H1 (cell line): ENCODE results near the gene PRKN. TPM values are rescaled to one million over a fixed set of nuclear protein-coding genes. Genes with fewer than 3 reads are reported as not detected.

Experiments used
- CTCF ChIA-PET: fragments of 300-600 bp; sonication (Branson Sonifier 250); formaldehyde crosslinking; loops from one replicate; lab custom pipeline; 2021; ENCODE audit not compliant: partially characterized antibody; lab: Charles Lee
- POLR2A ChIA-PET: fragments of 300-600 bp; sonication (Branson Sonifier 250); formaldehyde crosslinking; loops from one replicate; lab custom pipeline; 2021; ENCODE audit warnings: inconsistent platforms; ENCODE audit not compliant: partially characterized antibody; lab: Charles Lee
- DNase-seq, 2 experiments: peaks; one replicate each; pipeline versions ENCODE4 v3.0.0 to v3.0.0-alpha.2; 2010 to 2022; ENCODE audit warnings: low spot score in 2 of 2, low read depth in 1 of 2, mixed read lengths in 1 of 2
- FAIRE-seq: peaks from 2 replicates; lab custom pipeline; 2011; peaks lifted over from hg19 to GRCh38; lab: Jason Lieb, UNC
- H2AFZ ChIP-seq: 2 replicates; pipeline ENCODE4 v1.8.1; 2012; ENCODE audit warnings: low read length, inconsistent platforms
- H2AK5ac ChIP-seq: 2 replicates; pipeline ENCODE4 v1.6.1; 2013; ENCODE audit warnings: low read depth, low read length
- H2BK120ac ChIP-seq: replicated peaks from 2 replicates; pipeline ENCODE3; 2013; ENCODE audit warnings: low read depth, low read length, inconsistent platforms
- H2BK12ac ChIP-seq: 2 replicates; pipeline ENCODE4 v1.6.1; 2013; ENCODE audit warnings: low read depth, low read length
- H2BK15ac ChIP-seq: 2 replicates; pipeline ENCODE4 v1.6.1; 2013; ENCODE audit warnings: low read length
- H2BK20ac ChIP-seq: 2 replicates; pipeline ENCODE4 v1.6.1; 2013; ENCODE audit warnings: low read length
- H2BK5ac ChIP-seq: 2 replicates; pipeline ENCODE4 v1.6.1; 2013; ENCODE audit warnings: low read depth, low read length
- H3K14ac ChIP-seq: 2 replicates; pipeline ENCODE4 v1.6.1; 2013; ENCODE audit warnings: inconsistent platforms; ENCODE audit not compliant: insufficient read length
- H3K18ac ChIP-seq: 2 replicates; pipeline ENCODE4 v1.6.1; 2013; ENCODE audit warnings: low read length; ENCODE audit errors: extremely low read depth
- H3K23ac ChIP-seq: 2 replicates; pipeline ENCODE4 v1.6.1; 2013; ENCODE audit warnings: inconsistent platforms; ENCODE audit not compliant: insufficient read length
- H3K23me2 ChIP-seq: 2 replicates; pipeline ENCODE4 v1.6.1; 2013; ENCODE audit warnings: low read depth, low read length
- H3K27ac ChIP-seq: 2 replicates; pipeline ENCODE4 v1.6.1; 2011; ENCODE audit warnings: low read depth, low read length, inconsistent platforms
- H3K27me3 ChIP-seq, 4 experiments: replicated peaks in 1 of 4; 1 replicate in 1 of 4; 2 replicates in 3 of 4; pipeline versions ENCODE4 v1.6.1 to v1.8.1; 2011 to 2013; ENCODE audit warnings: low read length in 3 of 4, mild to moderate bottlenecking in 3 of 4, inconsistent platforms in 2 of 4, mixed read lengths in 2 of 4, moderate library complexity in 1 of 4; ENCODE audit not compliant: control insufficient read depth in 3 of 4, insufficient read depth in 3 of 4; ENCODE audit errors: extremely low read depth in 1 of 4
- H3K36me3 ChIP-seq, 4 experiments: 2 replicates each; pipeline versions ENCODE4 v1.6.1 to v1.8.1; 2011 to 2013; ENCODE audit warnings: mild to moderate bottlenecking in 4 of 4, low read length in 3 of 4, moderate library complexity in 2 of 4, control low read depth in 1 of 4, inconsistent platforms in 1 of 4; ENCODE audit not compliant: insufficient read depth in 4 of 4, control insufficient read depth in 2 of 4
- H3K4ac ChIP-seq: replicated peaks from 2 replicates; pipeline ENCODE3; 2013; ENCODE audit warnings: low read length, low read depth, mixed read lengths, inconsistent platforms; ENCODE audit not compliant: insufficient read length
- H3K4me1 ChIP-seq, 4 experiments: replicated peaks in 1 of 4; 1 replicate in 1 of 4; 2 replicates in 3 of 4; pipeline versions ENCODE4 v1.6.1 to v1.8.1; 2011 to 2013; ENCODE audit warnings: low read length in 3 of 4, inconsistent platforms in 2 of 4, mixed read lengths in 1 of 4; ENCODE audit not compliant: insufficient read depth in 4 of 4, control insufficient read depth in 3 of 4
- H3K4me2 ChIP-seq, 2 experiments: 2 replicates each; pipeline versions ENCODE4 v1.6.1 to v1.8.1; 2011 to 2013; ENCODE audit warnings: low read depth in 2 of 2, low read length in 2 of 2, control low read depth in 1 of 2, inconsistent platforms in 1 of 2, mild to moderate bottlenecking in 1 of 2; ENCODE audit not compliant: insufficient read depth in 1 of 2
- H3K4me3 ChIP-seq, 4 experiments: fragments of 200-600, 300-600 bp in 1 of 4; sonication (generic), shearing (Covaris generic), sonication (Bioruptor Twin) in 1 of 4; 2 replicates each; pipeline versions ENCODE4 v1.5.1 to v1.8.1; 2011 to 2016; ENCODE audit warnings: low read length in 4 of 4, low read depth in 3 of 4, control low read depth in 2 of 4, inconsistent platforms in 2 of 4, mild to moderate bottlenecking in 2 of 4, mixed read lengths in 1 of 4, moderate library complexity in 1 of 4; ENCODE audit not compliant: insufficient read depth in 2 of 4; ENCODE audit errors: extremely low read depth in 1 of 4
- H3K56ac ChIP-seq: replicated peaks from 2 replicates; pipeline ENCODE3; 2013; ENCODE audit warnings: low read depth, mild to moderate bottlenecking, mixed read lengths, low read length, inconsistent platforms; ENCODE audit not compliant: insufficient read length
- H3K79me1 ChIP-seq: 2 replicates; pipeline ENCODE4 v1.6.1; 2013; ENCODE audit warnings: low read depth, low read length, control low read depth
- H3K79me2 ChIP-seq, 2 experiments: 2 replicates each; pipeline versions ENCODE4 v1.6.1 to v1.8.1; 2012 to 2013; ENCODE audit warnings: low read length in 2 of 2, mild to moderate bottlenecking in 2 of 2, inconsistent platforms in 1 of 2; ENCODE audit not compliant: insufficient read depth in 2 of 2, control insufficient read depth in 1 of 2
- H3K9ac ChIP-seq, 4 experiments: replicated peaks in 1 of 4; 1 replicate in 1 of 4; 2 replicates in 3 of 4; pipeline versions ENCODE4 v1.6.1 to v1.8.1; 2011 to 2013; ENCODE audit warnings: low read depth in 3 of 4, low read length in 3 of 4, control low read depth in 2 of 4, mild to moderate bottlenecking in 2 of 4, moderate library complexity in 2 of 4, inconsistent platforms in 1 of 4; ENCODE audit errors: extremely low read depth in 1 of 4
- H3K9me3 ChIP-seq, 2 experiments: 2 replicates each; pipeline versions ENCODE4 v1.6.1 to v1.8.1; 2012 to 2013; ENCODE audit warnings: mild to moderate bottlenecking in 2 of 2, moderate library complexity in 2 of 2, control low read depth in 1 of 2, inconsistent platforms in 1 of 2, low read depth in 1 of 2, low read length in 1 of 2, mixed read lengths in 1 of 2; ENCODE audit not compliant: insufficient read depth in 2 of 2
- H4K20me1 ChIP-seq, 2 experiments: replicated peaks in 1 of 2; 2 replicates each; pipeline versions ENCODE3 to v1.8.1; 2011 to 2013; ENCODE audit warnings: inconsistent platforms in 2 of 2, low read length in 2 of 2, mild to moderate bottlenecking in 1 of 2; ENCODE audit not compliant: insufficient read depth in 2 of 2, control insufficient read depth in 1 of 2
- H4K5ac ChIP-seq: 2 replicates; pipeline ENCODE4 v1.6.1; 2013; ENCODE audit warnings: low read length, low read depth, mixed read lengths, inconsistent platforms; ENCODE audit not compliant: insufficient read length
- H4K8ac ChIP-seq: 2 replicates; pipeline ENCODE4 v1.8.0; 2013; ENCODE audit warnings: mild to moderate bottlenecking, moderate library complexity, low read length, inconsistent platforms; ENCODE audit not compliant: insufficient read depth; ENCODE audit errors: extremely low read depth
- H4K91ac ChIP-seq: replicated peaks from 2 replicates; pipeline ENCODE3; 2013; ENCODE audit warnings: low read length, mixed read lengths, inconsistent platforms; ENCODE audit not compliant: insufficient read length
- BRCA1 ChIP-seq: IDR thresholded peaks from 2 replicates; pipeline ENCODE4 v1.6.1; 2012; ENCODE audit warnings: low read depth, low read length, improper control_type of control experiment
- WGBS, 2 experiments: shearing (Covaris generic) in 1 of 2; methylation state at CpG; one replicate each; pipeline versions ENCODE4 v1.1.6 to v1.1.7; 2013 to 2015; ENCODE audit warnings: low lambda C conversion rate in 2 of 2, mixed read lengths in 2 of 2, inconsistent platforms in 1 of 2, low coverage in 1 of 2, missing lambda C conversion rate in 1 of 2; ENCODE audit not compliant: insufficient replicate concordance in 2 of 2, insufficient coverage in 1 of 2, insufficient read length in 1 of 2; ENCODE audit errors: extremely low coverage in 1 of 2, missing lambda C conversion rate in 1 of 2; 5-methylcytosine and 5-hydroxymethylcytosine counted together
- polyA plus RNA-seq, 7 experiments: library from polyadenylated mRNA; depleted of rRNA in 3 of 7; stranded (reverse) in 5 of 7; unstranded in 2 of 7; fragments of >200 nt in 5 of 7; fragments of 200-250 nt in 2 of 7; gene quantifications; 1 replicate in 5 of 7; 2 replicates in 1 of 7; 4 replicates in 1 of 7; pipeline versions ENCODE4 v1.2.1 to v1.2.3, GENCODE V29; 2011 to 2013; ENCODE audit warnings: missing spikeins in 2 of 7, mixed read lengths in 2 of 7
- total RNA-seq: library from RNA; stranded (reverse); fragmentation: NEBNext Ultra II Directional; extraction: Animal tissue kit (Norgen Biotek cat#: 25700); gene quantifications from 2 replicates; pipeline ENCODE4 v1.2.1, GENCODE V29; 2021

Gene PRKN
- total and polyA plus RNA-seq, 2 of the 8 experiments (the other 6 are each of a cell fraction or from before 2014, with no cell fraction given) = 0.13 to 0.29 TPM

DNA sequence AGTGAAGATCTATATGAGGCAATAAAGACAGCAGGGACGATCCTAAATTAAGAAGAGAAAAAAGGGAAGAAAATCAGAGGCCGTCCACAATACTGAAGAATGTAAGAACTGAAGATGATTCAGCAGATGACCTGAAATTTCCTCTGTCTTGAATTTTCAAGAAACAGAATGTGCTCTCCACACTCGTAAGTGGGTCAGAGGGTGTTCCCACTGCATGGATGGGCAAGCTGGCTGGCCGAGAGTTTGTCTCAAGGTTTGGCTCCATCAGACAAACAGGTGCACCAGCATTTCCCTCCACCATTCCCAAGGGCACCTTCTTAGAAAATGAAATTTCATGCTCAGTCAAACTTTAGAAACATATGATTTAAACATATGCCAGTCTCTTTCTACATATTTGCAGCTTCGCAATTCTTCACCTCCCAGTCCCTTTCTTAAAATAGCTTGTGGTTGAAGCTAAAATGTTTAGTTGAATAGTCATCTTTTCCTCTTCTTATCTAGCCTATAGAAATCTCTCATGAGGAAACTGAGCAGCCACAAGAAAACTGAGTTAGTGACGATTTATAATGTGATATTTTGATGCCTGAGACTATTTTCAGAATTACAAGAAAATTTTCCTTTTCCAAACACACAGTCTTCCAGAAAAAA lies 576.4 kb downstream of the PRKN start:
- Histone ChIP-seq H2BK15ac (no peak overlapping the region), H2BK20ac (no peak overlapping the region), H4K8ac (no peak overlapping the region), H3K9me3 (no peaks in the 10 kb centered on the region), H4K5ac (no peak overlapping the region), H3K4me2 (no peak overlapping the region), H3K23me2 (no peaks in the 10 kb centered on the region), H2BK5ac (no peak overlapping the region), H4K20me1 (no peaks in the 10 kb centered on the region), H3K9ac (no peak overlapping the region)
- TF ChIP-seq BRCA1 = no peak
- TF ChIP-seq, all 59 proteins: peak for 0
- no peaks in the 10 kb centered on the region for H3K79me1 ChIP-seq
- FAIRE-seq (no peak), DNase-seq (no peak)
- no peak overlapping the region for H3K4ac ChIP-seq
- H3K27ac ChIP-seq = no peak overlapping the region
- no peak overlapping the region for H2AK5ac ChIP-seq
- H3K56ac ChIP-seq = no peak overlapping the region
- POLR2A ChIA-PET = no interaction called here
- H4K91ac ChIP-seq = no peak overlapping the region
- no peaks in the 10 kb centered on the region for H3K36me3 ChIP-seq
- no peak overlapping the region for H2BK12ac ChIP-seq
- no peak overlapping the region for H2BK120ac ChIP-seq
- no peak overlapping the region for H3K14ac ChIP-seq
- 76% methylated on average over 6 of the region's 6 CpGs; no CpG with 5 or more reads in 1 of the 2 experiments for WGBS, 2 experiments
- H3K4me1 ChIP-seq = peaks cover 0 to 6% (median 2%) of the 10 kb centered on the region in 4 experiments; a peak in 2 of 7 replicates
- CTCF ChIA-PET = interaction anchor here (0.8 kb wide), 1 partner anchor 71 kb away, joined by 4 read pairs; no protein-coding TSS in a partner anchor
- H3K79me2 ChIP-seq = no peaks in the 10 kb centered on the region
- H3K18ac ChIP-seq = no peak overlapping the region
- H3K4me3 ChIP-seq = no peak overlapping the region
- H3K23ac ChIP-seq = no peak overlapping the region
- no peak overlapping the region for H2AFZ ChIP-seq
- H3K27me3 ChIP-seq = no peaks in the 10 kb centered on the region
